ENCODE data around the gene NDST3.

DNA sequence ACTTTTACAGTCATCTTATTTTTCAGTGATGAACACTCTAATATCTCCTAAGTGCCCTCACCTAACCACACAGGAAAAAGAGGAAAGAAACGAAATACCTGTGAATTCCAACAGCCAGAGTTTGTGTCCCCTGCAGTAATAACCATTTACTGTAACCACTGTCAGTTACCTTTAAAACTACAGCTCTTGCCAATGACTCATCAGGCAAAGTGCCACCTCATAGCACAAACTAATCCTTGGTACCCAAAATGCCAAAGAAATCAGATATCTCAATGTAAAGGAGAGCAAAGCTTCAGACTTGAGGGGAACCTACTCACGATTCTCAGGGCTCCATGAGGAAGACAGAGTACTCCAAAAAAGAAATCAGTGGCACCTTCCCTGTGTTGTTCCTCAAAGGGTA lies 146.5 kb downstream of the NDST3 start:
- no peak for TF ChIP-seq POLR2A (IDR thresholded peaks at IDR 0.05; ENCODE audit: low read length)
- no peak for TF ChIP-seq GATA1 (IDR thresholded peaks at IDR 0.05; ENCODE audit: low read depth, low read length)
